HG03066 (cell line): Measurements from ENCODE around the gene MET.

Source experiments
- ATAC-seq: cut with Tn5 transposase; IDR thresholded peaks from one replicate; pipeline ENCODE4 v1.9.1; 2021; ENCODE audit warnings: low read depth; ENCODE audit not compliant: unreplicated experiment

Gene MET

GRCh38 chr7:116779931-116780330 is 107.9 kb downstream of the MET start:
- no peak for ATAC-seq

GRCh38 chr7:116780521-116780920 is 108.5 kb downstream of the MET start:
- ATAC-seq = no peak

GRCh38 chr7:116780966-116781365 is 109.0 kb downstream of the MET start:
- ATAC-seq = no peak

GRCh38 chr7:116781584-116781983 is 109.6 kb downstream of the MET start:
- no peak for ATAC-seq

- ATAC-seq = no peak
Measured at GRCh38 chr7:116782177-116782711, 110.2 kb downstream of the MET start.

GRCh38 chr7:116783666-116784318 is 111.8 kb downstream of the MET start:
- no peak for ATAC-seq

- no peak for ATAC-seq
Measured at GRCh38 chr7:116784647-116785046, 112.7 kb downstream of the MET start.

GRCh38 chr7:116785843-116786242 is 113.8 kb downstream of the MET start:
- ATAC-seq = no peak

- ATAC-seq = peak; percentile 98
Measured at GRCh38 chr7:116786791-116787443, 114.9 kb downstream of the MET start.

GRCh38 chr7:116787881-116788280 is 115.9 kb downstream of the MET start:
- ATAC-seq = no peak

- no peak for ATAC-seq
Measured at GRCh38 chr7:116788572-116789197, 116.7 kb downstream of the MET start.

GRCh38 chr7:116790025-116790424 is 118.0 kb downstream of the MET start:
- ATAC-seq = no peak

GRCh38 chr7:116792813-116793212 is 120.8 kb downstream of the MET start:
- no peak for ATAC-seq

GRCh38 chr7:116793795-116794340 is 121.9 kb downstream of the MET start:
- no peak for ATAC-seq

GRCh38 chr7:116796471-116796870 is 124.5 kb downstream of the MET start:
- ATAC-seq = no peak

GRCh38 chr7:116797612-116798011 is 125.6 kb downstream of the MET start:
- ATAC-seq = no peak

- ATAC-seq = no peak
Measured at GRCh38 chr7:116798232-116798631, 126.2 kb downstream of the MET start.

- ATAC-seq = no peak
Measured at GRCh38 chr7:116799916-116800315, 127.9 kb downstream of the MET start.

- ATAC-seq = no peak
Measured at GRCh38 chr7:116800594-116800993, 128.6 kb downstream of the MET start.

- ATAC-seq = no peak
Measured at GRCh38 chr7:116801092-116801710, 129.2 kb downstream of the MET start.

- no peak for ATAC-seq
Measured at GRCh38 chr7:116802144-116802745, 130.2 kb downstream of the MET start.
